H9 (cell line): ENCODE measurements around the gene CAMTA1. TPM values are rescaled to one million over a fixed set of nuclear protein-coding genes. Genes with fewer than 3 reads are reported as not detected.

Experiments used
- DNase-seq: peaks from one replicate; pipeline ENCODE4 v3.0.0-alpha.2; 2017
- H2AFZ ChIP-seq: one replicate; pipeline ENCODE4 v1.6.1; 2013; ENCODE audit warnings: mild to moderate bottlenecking, low read length, control low read depth, moderate library complexity
- H2AK5ac ChIP-seq: 2 replicates; pipeline ENCODE4 v1.6.1; 2013; ENCODE audit warnings: low read length, control low read depth, mixed read lengths; ENCODE audit not compliant: insufficient read length
- H2BK120ac ChIP-seq: one replicate; pipeline ENCODE4 v1.6.1; 2013; ENCODE audit warnings: low read depth, mild to moderate bottlenecking, low read length, control low read depth, inconsistent platforms; ENCODE audit not compliant: poor library complexity, severe bottlenecking
- H2BK12ac ChIP-seq: 2 replicates; pipeline ENCODE4 v1.6.1; 2013; ENCODE audit warnings: low read length, control low read depth, mixed read lengths, low read depth; ENCODE audit not compliant: insufficient read length
- H2BK15ac ChIP-seq: 2 replicates; pipeline ENCODE4 v1.6.1; 2013; ENCODE audit warnings: low read depth, low read length, control low read depth
- H2BK20ac ChIP-seq: one replicate; pipeline ENCODE4 v1.6.1; 2013; ENCODE audit warnings: low read depth, mild to moderate bottlenecking, low read length, control low read depth, inconsistent platforms; ENCODE audit not compliant: poor library complexity, severe bottlenecking
- H2BK5ac ChIP-seq: 2 replicates; pipeline ENCODE4 v1.6.1; 2013; ENCODE audit warnings: low read length, control low read depth, mixed read lengths; ENCODE audit not compliant: insufficient read length
- H3K14ac ChIP-seq: 2 replicates; pipeline ENCODE4 v1.6.1; 2013; ENCODE audit warnings: low read length, control low read depth; ENCODE audit not compliant: insufficient read depth
- H3K18ac ChIP-seq: 2 replicates; pipeline ENCODE4 v1.6.1; 2013; ENCODE audit warnings: low read depth, mild to moderate bottlenecking, mixed read lengths, low read length, control low read depth; ENCODE audit not compliant: insufficient read length
- H3K23ac ChIP-seq: 2 replicates; pipeline ENCODE4 v1.6.1; 2013; ENCODE audit warnings: low read length, control low read depth, mixed read lengths, low read depth; ENCODE audit not compliant: insufficient read length
- H3K23me2 ChIP-seq: 2 replicates; pipeline ENCODE4 v1.6.1; 2013; ENCODE audit warnings: low read depth, mild to moderate bottlenecking, mixed read lengths, low read length, control low read depth; ENCODE audit not compliant: insufficient read length, poor library complexity, severe bottlenecking
- H3K27ac ChIP-seq: 2 replicates; pipeline ENCODE4 v1.5.1; 2013; ENCODE audit warnings: low read length, control low read depth, mixed read lengths, low read depth; ENCODE audit not compliant: insufficient read length
- H3K27me3 ChIP-seq: 2 replicates; pipeline ENCODE4 v1.6.1; 2013; ENCODE audit warnings: low read length, control low read depth, inconsistent platforms; ENCODE audit not compliant: insufficient read depth
- H3K4ac ChIP-seq: 2 replicates; pipeline ENCODE4 v1.6.1; 2013; ENCODE audit warnings: low read depth, mild to moderate bottlenecking, control low read depth, inconsistent platforms, low read length, moderate library complexity
- H3K4me1 ChIP-seq: 2 replicates; pipeline ENCODE4 v1.6.1; 2013; ENCODE audit warnings: low read length, control low read depth, inconsistent platforms; ENCODE audit not compliant: insufficient read depth
- H3K4me2 ChIP-seq: 2 replicates; pipeline ENCODE4 v1.6.1; 2013; ENCODE audit warnings: low read length, control low read depth, mixed read lengths; ENCODE audit not compliant: insufficient read length, insufficient read depth
- H3K56ac ChIP-seq: 2 replicates; pipeline ENCODE4 v1.6.1; 2013; ENCODE audit warnings: low read depth, mild to moderate bottlenecking, mixed read lengths, low read length, control low read depth; ENCODE audit not compliant: insufficient read length
- H3K79me1 ChIP-seq: 2 replicates; pipeline ENCODE4 v1.6.1; 2013; ENCODE audit warnings: low read depth, mild to moderate bottlenecking, moderate library complexity, low read length, control low read depth, inconsistent platforms; ENCODE audit not compliant: insufficient read depth, poor library complexity, severe bottlenecking
- H3K79me2 ChIP-seq: 2 replicates; pipeline ENCODE4 v1.6.1; 2013; ENCODE audit warnings: low read length, control low read depth, inconsistent platforms; ENCODE audit not compliant: insufficient read depth
- H3K9ac ChIP-seq: 2 replicates; pipeline ENCODE4 v1.6.1; 2013; ENCODE audit warnings: low read length, control low read depth, mixed read lengths; ENCODE audit not compliant: insufficient read length; ENCODE audit errors: extremely low read depth
- H3K9me3 ChIP-seq: one replicate; pipeline ENCODE4 v1.6.1; 2013; ENCODE audit warnings: low read depth, low read length, inconsistent platforms; ENCODE audit not compliant: control insufficient read depth
- H3T11ph ChIP-seq: one replicate; pipeline ENCODE4 v1.6.1; 2013; ENCODE audit warnings: mild to moderate bottlenecking, low read length, control low read depth, inconsistent platforms
- H4K20me1 ChIP-seq: one replicate; pipeline ENCODE4 v1.6.1; 2013; ENCODE audit not compliant: control insufficient read depth, insufficient read length, insufficient read depth
- H4K5ac ChIP-seq: 2 replicates; pipeline ENCODE4 v1.6.1; 2013; ENCODE audit warnings: low read depth, mild to moderate bottlenecking, mixed read lengths, low read length, control low read depth; ENCODE audit not compliant: insufficient read length
- H4K8ac ChIP-seq: replicated peaks from 2 replicates; pipeline ENCODE4 v1.6.1; 2013; ENCODE audit warnings: low read length, control low read depth, mixed read lengths, low read depth; ENCODE audit not compliant: insufficient read length
- H4K91ac ChIP-seq: 2 replicates; pipeline ENCODE4 v1.6.1; 2013; ENCODE audit warnings: low read depth, mild to moderate bottlenecking, moderate library complexity, mixed read lengths, low read length, control low read depth; ENCODE audit not compliant: insufficient read length
- H3K27ac Mint-ChIP-seq, 3 experiments: 2 replicates in 2 of 3; 3 replicates in 1 of 3; pipeline ENCODE4 v1.8.0; 2020 to 2021; ENCODE audit warnings: mixed read lengths in 3 of 3, mild to moderate bottlenecking in 1 of 3, moderate library complexity in 1 of 3
- H3K27me3 Mint-ChIP-seq: 2 replicates; pipeline ENCODE4 v1.8.0; 2021; ENCODE audit warnings: low read depth, mild to moderate bottlenecking, moderate library complexity, mixed read lengths
- H3K36me3 Mint-ChIP-seq, 3 experiments: 2 replicates in 2 of 3; 3 replicates in 1 of 3; pipeline ENCODE4 v1.8.0; 2020 to 2021; ENCODE audit warnings: low read depth in 3 of 3, mixed read lengths in 3 of 3; ENCODE audit not compliant: insufficient read depth in 1 of 3
- H3K4me1 Mint-ChIP-seq, 2 experiments: 2 replicates each; pipeline ENCODE4 v1.8.0; 2020; ENCODE audit warnings: mixed read lengths in 2 of 2
- H3K4me3 Mint-ChIP-seq, 2 experiments: 2 replicates in 1 of 2; 3 replicates in 1 of 2; pipeline ENCODE4 v1.8.0; 2020 to 2021; ENCODE audit warnings: mild to moderate bottlenecking in 2 of 2, mixed read lengths in 2 of 2, moderate library complexity in 1 of 2
- H3K9me3 Mint-ChIP-seq, 2 experiments: 2 replicates in 1 of 2; 3 replicates in 1 of 2; pipeline ENCODE4 v1.8.0; 2020; ENCODE audit warnings: mild to moderate bottlenecking in 2 of 2, mixed read lengths in 2 of 2, moderate library complexity in 1 of 2
- WGBS: extraction: QIAGEN DNeasy Blood & Tissue Kit; methylation state at CpG from one replicate; pipeline ENCODE4 v1.1.7; 2013; ENCODE audit warnings: missing lambda C conversion rate, low lambda C conversion rate, mixed read lengths; ENCODE audit not compliant: insufficient read length; ENCODE audit errors: extremely low coverage; 5-methylcytosine and 5-hydroxymethylcytosine counted together
- total RNA-seq: library from RNA; stranded (reverse); gene quantifications from 2 replicates; pipeline ENCODE4 v1.2.1, GENCODE V29; 2021
- TF ChIP-seq, protein P1 (sequence below): fragments of 200-600 bp; sonication (generic); conservative IDR thresholded peaks from 3 replicates; pipeline ENCODE4 v1.8.0; 2021; ENCODE audit warnings: antibody characterized with exemption, mild to moderate bottlenecking

The CAMTA1 gene
- total RNA-seq, 1 experiment from 2014 or later, result 115 TPM

DNA sequence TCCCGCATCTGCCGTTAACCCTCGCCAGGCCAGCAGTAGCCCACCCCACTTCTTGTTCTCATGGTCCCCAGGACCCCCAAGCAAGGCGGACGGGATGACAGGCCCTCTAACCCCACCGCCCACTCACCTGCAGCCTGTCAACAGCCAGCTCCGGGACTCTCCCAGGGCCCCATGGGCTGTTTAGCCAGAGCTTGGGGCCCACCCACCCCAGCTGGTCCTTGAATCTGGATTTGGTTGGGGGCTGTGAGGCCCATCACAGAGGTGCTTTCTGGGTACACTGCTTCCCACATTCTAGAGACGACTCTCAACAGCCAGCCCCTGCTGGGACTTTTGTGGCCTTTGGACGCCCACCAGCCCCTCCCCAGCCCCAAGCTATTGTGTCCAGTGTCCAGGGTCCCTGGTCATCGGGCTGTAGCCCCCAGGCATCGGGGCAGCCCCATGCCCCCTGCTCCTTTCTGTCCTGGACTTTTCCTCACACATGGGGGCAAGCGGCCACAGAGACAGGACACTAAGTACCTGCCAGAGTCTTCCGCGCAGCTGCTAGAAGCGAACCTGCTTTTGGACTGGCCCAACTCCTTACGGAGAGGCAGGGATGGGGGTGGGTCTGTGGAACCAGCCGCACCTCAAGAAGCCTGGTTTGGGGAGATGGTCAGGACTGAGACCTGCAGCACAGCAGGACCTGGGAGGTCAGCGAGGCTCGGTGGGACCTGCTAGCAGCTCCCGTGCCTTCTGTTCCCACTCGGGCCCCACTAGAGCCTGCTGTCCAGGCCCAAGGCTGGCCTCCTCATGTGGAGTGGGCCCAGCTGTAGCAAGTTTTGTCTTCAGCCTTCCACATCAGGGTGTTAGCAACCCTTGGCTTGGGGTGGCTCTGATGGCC, 777.7 kb downstream of the CAMTA1 start:
- TF ChIP-seq, protein P1, sequence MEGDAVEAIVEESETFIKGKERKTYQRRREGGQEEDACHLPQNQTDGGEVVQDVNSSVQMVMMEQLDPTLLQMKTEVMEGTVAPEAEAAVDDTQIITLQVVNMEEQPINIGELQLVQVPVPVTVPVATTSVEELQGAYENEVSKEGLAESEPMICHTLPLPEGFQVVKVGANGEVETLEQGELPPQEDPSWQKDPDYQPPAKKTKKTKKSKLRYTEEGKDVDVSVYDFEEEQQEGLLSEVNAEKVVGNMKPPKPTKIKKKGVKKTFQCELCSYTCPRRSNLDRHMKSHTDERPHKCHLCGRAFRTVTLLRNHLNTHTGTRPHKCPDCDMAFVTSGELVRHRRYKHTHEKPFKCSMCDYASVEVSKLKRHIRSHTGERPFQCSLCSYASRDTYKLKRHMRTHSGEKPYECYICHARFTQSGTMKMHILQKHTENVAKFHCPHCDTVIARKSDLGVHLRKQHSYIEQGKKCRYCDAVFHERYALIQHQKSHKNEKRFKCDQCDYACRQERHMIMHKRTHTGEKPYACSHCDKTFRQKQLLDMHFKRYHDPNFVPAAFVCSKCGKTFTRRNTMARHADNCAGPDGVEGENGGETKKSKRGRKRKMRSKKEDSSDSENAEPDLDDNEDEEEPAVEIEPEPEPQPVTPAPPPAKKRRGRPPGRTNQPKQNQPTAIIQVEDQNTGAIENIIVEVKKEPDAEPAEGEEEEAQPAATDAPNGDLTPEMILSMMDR, result no peak
- H3K27me3 Mint-ChIP-seq, result no peaks in the 10 kb centered on the region; the same call in 1 of the 2 replicates
- Histone ChIP-seq H2AFZ (no peak overlapping the region), H3K79me1 (no peaks in the 10 kb centered on the region), H3K9me3 (no peaks in the 10 kb centered on the region), H2AK5ac (no peak overlapping the region), H3K56ac (no peak overlapping the region), H3K27ac (no peak overlapping the region), H3K23ac (no peak overlapping the region), H4K20me1 (no peaks in the 10 kb centered on the region), H2BK12ac (no peak overlapping the region), H4K5ac (no peak overlapping the region), H3K23me2 (no peaks in the 10 kb centered on the region), H3K27me3 (no peaks in the 10 kb centered on the region), H2BK5ac (no peak overlapping the region), H3K9ac (no peak overlapping the region), H4K91ac (no peak overlapping the region), H4K8ac (no peak overlapping the region), H3K4me1 (no peaks in the 10 kb centered on the region), H3T11ph (no peak overlapping the region), H2BK20ac (no peak overlapping the region), H2BK15ac (no peak overlapping the region), H3K18ac (no peak overlapping the region), H3K79me2 (no peaks in the 10 kb centered on the region), H3K14ac (no peak overlapping the region), H3K4me2 (no peak overlapping the region), H3K4ac (no peak overlapping the region), H2BK120ac (no peak overlapping the region)
- no peak overlapping the region for H3K4me3 Mint-ChIP-seq
- peaks cover 6 to 8% of the 10 kb centered on the region in 2 experiments for H3K4me1 Mint-ChIP-seq
- no peak overlapping the region for H3K27ac Mint-ChIP-seq
- DNase-seq, result no peak
- WGBS, result no CpG with 5 or more reads among the region's 21 CpGs
- no peaks in the 10 kb centered on the region for H3K9me3 Mint-ChIP-seq
- H3K36me3 Mint-ChIP-seq, result no peaks in the 10 kb centered on the region
